Mucosa of stomach (tissue), 1 donor: ENCODE results near the gene TENM3.
"Not testable (repeated sequence)": the region's sequence is repeated elsewhere in the genome, so short reads cannot be mapped to it uniquely, and the experiment has no call there.

Experiments
- H3K27me3 ChIP-seq: one replicate; pipeline ENCODE4 v1.7.0; 2013; ENCODE audit warnings: mild to moderate bottlenecking, low read length; ENCODE audit not compliant: control insufficient read depth, insufficient read depth
- H3K36me3 ChIP-seq: one replicate; pipeline ENCODE4 v1.7.0; 2013; ENCODE audit warnings: low read length; ENCODE audit not compliant: control insufficient read depth, insufficient read depth
- H3K4me1 ChIP-seq: one replicate; pipeline ENCODE4 v1.7.0; 2013; ENCODE audit warnings: mild to moderate bottlenecking, low read length; ENCODE audit not compliant: control insufficient read depth, insufficient read depth
- H3K4me3 ChIP-seq: one replicate; pipeline ENCODE4 v1.7.0; 2013; ENCODE audit warnings: low read length
- H3K9ac ChIP-seq: one replicate; pipeline ENCODE4 v1.7.0; 2013; ENCODE audit warnings: mild to moderate bottlenecking, low read length, moderate library complexity
- H3K9me3 ChIP-seq: one replicate; pipeline ENCODE4 v1.7.0; 2013; ENCODE audit warnings: mild to moderate bottlenecking, low read length, moderate library complexity; ENCODE audit not compliant: control insufficient read depth
- donor health status: Pancreatic carcinoma.

Gene TENM3

DNA sequence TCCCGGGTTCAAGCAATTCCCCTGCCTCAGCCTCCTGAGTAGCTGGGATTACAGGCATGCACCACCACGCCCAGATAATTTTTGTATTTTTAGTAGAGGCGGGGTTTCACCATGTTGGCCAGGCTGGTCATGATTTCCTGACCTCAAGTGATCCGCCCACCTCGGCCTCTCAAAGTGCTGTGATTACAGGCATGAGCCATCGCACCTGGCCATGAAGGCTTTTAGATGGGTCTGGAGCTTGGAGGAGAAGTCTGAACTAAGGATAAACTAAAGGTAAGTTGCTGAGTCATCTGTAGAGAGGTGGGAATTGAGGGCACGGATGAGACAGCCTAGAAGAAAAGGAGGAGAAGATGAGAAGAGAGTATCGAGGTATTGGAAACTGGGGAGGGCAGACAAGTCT, at the start of gene TENM3:
TENM3 (plus strand) TSS at position 199 of the 400 bp plus-strand sequence. CDS start 80,619 bp downstream, outside the sequence.
- H3K4me1 ChIP-seq, H3K9ac ChIP-seq, H3K9me3 ChIP-seq, H3K4me3 ChIP-seq, H3K36me3 ChIP-seq, H3K27me3 ChIP-seq: not testable (repeated sequence)

DNA sequence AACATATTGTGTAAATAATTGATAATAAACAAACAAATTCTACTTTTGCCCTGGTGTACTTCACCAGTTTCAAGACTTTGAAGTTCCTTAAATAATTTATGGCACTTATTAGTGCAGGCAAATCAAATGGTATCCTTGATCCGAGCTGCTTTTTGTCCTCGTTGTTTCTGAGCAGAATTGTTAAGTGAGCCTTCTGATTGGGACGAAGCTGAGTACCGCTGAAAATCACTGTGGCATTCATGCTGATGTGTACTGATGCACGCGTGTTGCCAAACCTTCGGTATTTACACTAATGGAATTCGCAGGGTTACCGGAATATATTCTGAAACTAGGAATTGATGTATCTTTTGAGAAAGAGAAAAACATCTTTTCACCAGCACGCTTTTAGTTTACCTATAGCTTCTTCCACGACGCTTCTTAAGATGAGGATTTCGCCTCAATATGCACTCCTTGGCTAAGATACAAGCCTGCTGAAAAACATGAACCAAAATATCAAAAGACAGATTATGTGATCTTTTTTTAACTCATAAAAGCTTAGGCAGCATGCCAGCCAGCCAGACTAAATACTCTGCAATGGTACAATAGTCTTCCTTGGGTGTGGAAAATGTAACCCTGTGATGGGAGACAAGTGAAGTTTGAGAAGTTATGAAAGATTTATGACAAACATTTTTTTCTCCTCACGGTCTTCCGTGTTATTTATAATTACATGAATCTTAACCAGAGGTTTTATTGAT, 48.9 kb upstream of the TENM3 start:
- H3K36me3 ChIP-seq = no peaks in the 10 kb centered on the region
- H3K9ac ChIP-seq = no peak overlapping the region
- H3K27me3 ChIP-seq = no peaks in the 10 kb centered on the region

DNA sequence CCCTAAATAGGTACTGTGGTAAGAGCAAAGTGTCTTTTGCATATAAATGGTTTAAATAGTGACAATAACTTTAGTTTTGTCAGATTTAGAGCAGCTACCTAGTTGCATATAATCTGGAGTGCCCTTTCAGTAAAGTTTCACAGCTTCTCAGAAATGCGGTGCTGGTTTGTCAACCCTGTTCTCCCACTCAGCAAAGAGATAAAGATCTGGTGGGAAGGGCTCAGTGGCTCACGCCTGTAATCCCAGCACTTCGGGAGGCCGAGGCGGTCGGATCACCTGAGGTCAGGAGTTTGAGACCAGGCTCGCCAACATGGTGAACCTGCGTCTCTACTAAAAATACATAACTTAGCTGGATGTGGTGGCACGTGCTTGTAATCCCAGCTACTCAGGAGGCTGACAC, 45.6 kb upstream of the TENM3 start:
- Histone ChIP-seq H3K9me3 (no peaks in the 10 kb centered on the region), H3K27me3 (no peaks in the 10 kb centered on the region), H3K9ac (no peak overlapping the region), H3K4me3 (no peak overlapping the region), H3K4me1 (no peaks in the 10 kb centered on the region), H3K36me3 (no peaks in the 10 kb centered on the region)

More for the DNA sequence above, 48.9 kb upstream of the TENM3 start:
- Histone ChIP-seq H3K4me1 (no peaks in the 10 kb centered on the region), H3K4me3 (no peak overlapping the region), H3K9me3 (no peaks in the 10 kb centered on the region)

DNA sequence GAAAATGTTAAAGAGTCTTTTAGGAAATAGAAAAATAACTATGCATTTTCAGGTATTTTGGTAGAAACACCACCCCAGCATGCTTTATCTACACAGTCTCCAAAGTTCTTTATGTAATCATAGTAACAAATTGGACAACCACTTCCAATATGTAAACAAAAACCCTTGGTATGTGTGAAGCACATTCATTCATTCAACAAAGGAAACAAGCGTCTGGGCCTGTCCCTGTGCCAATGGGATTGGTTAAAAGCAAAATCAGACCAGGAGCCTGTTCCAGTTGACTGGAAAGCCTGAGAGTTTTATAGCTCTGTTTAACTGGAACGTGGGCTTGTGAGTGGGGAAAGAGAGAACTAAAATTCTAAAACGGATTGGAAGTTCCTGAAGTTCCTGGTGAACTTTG, 41.3 kb upstream of the TENM3 start:
- H3K9me3 ChIP-seq = no peaks in the 10 kb centered on the region
- no peaks in the 10 kb centered on the region for H3K4me1 ChIP-seq
- no peaks in the 10 kb centered on the region for H3K36me3 ChIP-seq
- no peaks in the 10 kb centered on the region for H3K27me3 ChIP-seq
- H3K4me3 ChIP-seq = no peak overlapping the region
- no peak overlapping the region for H3K9ac ChIP-seq

DNA sequence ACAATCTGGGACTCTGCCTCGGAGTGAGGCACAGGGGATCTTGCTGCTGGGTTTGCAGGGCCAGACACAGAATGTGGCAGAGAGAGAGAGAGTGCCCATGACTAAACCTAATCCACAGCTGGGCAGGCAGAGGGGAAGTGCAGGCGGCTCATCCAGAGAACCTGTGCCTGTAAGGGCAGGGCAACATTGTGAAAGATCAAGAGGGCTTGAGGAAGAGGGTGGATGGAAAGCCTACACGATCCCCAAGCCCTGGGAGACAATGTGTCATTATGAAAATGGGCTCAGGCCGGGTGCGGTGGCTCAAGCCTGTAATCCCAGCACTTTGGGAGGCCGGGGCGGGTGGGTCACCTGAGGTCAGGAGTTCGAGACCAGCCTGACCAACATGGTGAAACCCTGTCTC, 40.6 kb upstream of the TENM3 start:
- Histone ChIP-seq H3K4me3 (no peak overlapping the region), H3K27me3 (no peaks in the 10 kb centered on the region), H3K9me3 (no peaks in the 10 kb centered on the region), H3K36me3 (no peaks in the 10 kb centered on the region), H3K4me1 (no peaks in the 10 kb centered on the region), H3K9ac (no peak overlapping the region)

DNA sequence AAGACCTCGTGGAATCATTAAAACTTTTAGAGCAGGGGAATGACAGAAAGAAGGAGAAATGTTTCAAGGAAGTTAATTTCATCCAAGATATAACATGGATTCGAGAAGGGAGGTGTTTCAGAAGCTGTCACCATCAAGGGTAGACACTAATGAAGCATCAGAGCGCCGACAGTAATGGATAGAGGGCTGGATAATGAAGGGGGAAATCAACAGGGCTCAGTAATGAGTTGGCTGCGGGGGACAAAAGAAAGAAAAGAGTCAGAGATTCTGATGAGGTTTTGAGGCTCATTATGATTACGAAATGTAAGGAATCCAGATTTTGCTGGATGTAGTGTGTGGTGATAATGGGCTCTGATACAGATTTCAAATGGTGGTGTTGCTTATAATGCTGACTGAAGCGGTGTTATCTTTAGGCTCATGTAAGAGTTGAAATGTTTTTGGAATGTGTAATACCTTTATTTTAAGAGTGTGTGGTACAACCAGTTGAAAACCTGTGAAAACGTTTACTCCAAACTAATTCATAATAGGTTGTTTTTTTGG, 39.3 kb upstream of the TENM3 start:
- H3K4me3 ChIP-seq = no peak overlapping the region
- H3K9ac ChIP-seq = no peak overlapping the region
- no peaks in the 10 kb centered on the region for H3K9me3 ChIP-seq
- no peaks in the 10 kb centered on the region for H3K27me3 ChIP-seq
- H3K4me1 ChIP-seq = no peaks in the 10 kb centered on the region
- no peaks in the 10 kb centered on the region for H3K36me3 ChIP-seq

DNA sequence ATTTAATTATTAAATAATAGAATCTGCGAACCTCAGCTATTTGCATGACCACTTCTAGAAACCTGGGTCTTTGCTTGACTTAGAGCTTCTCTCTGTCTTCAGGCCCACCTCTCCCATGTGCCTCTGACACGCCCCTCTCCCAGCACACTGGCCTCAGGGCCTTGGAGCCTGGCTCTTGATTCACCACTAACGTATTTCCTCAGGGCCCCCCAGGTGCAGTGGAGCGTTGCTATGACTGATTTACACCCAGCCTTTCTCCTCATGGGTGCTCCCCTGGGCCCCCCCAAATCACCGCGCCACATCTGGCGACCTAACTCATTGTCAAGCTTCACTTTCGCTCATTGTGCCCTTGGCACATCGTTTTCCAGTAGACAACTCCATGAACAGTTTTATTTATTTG, 37.9 kb upstream of the TENM3 start:
- H3K9me3 ChIP-seq = no peaks in the 10 kb centered on the region
- H3K27me3 ChIP-seq = no peaks in the 10 kb centered on the region
- H3K4me3 ChIP-seq = no peak overlapping the region
- H3K4me1 ChIP-seq = no peaks in the 10 kb centered on the region
- H3K9ac ChIP-seq = no peak overlapping the region
- H3K36me3 ChIP-seq = no peaks in the 10 kb centered on the region

DNA sequence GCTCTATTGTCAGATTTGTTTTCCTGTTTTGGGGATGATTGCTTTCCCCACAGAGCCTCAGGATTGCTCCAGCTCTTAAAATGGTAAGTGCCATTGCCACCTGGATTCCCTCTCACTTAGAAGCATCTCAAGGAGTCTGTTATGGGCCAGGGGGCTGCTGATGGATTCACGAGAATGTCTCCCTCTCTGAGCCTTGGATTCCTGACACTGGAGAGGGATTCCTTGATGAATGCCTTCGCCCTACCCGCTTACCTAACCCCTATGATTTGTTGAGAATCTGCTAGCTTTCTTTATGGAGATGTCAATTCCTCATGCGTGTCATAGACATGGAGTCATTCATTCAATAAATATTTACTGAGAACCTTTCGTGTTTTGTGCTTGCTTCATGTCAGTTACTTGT, 36.9 kb upstream of the TENM3 start:
- Histone ChIP-seq H3K9me3 (no peaks in the 10 kb centered on the region), H3K4me1 (no peaks in the 10 kb centered on the region), H3K27me3 (no peaks in the 10 kb centered on the region), H3K9ac (no peak overlapping the region), H3K36me3 (no peaks in the 10 kb centered on the region), H3K4me3 (no peak overlapping the region)

DNA sequence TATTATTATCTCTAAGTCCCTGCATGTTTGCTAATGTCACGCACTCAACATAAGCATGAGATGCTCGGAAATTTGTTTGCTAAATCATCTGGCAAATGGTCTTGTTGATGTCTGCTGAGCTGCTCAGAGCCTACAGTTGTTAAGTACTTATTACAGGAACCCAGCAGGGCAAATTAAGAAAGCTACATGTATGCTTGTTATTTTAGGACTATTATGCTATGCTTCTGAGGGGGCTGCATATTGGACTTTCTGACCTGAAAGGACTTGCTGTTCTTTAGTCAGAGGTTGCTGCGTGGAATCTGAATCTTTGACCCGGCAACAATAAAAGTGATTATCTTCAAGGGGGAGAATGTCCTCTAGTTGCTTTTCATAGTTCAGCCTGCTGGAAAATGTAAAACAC, 36.3 kb upstream of the TENM3 start:
- Histone ChIP-seq H3K9me3 (no peaks in the 10 kb centered on the region), H3K4me1 (no peaks in the 10 kb centered on the region), H3K4me3 (no peak overlapping the region), H3K36me3 (no peaks in the 10 kb centered on the region), H3K27me3 (no peaks in the 10 kb centered on the region), H3K9ac (no peak overlapping the region)

DNA sequence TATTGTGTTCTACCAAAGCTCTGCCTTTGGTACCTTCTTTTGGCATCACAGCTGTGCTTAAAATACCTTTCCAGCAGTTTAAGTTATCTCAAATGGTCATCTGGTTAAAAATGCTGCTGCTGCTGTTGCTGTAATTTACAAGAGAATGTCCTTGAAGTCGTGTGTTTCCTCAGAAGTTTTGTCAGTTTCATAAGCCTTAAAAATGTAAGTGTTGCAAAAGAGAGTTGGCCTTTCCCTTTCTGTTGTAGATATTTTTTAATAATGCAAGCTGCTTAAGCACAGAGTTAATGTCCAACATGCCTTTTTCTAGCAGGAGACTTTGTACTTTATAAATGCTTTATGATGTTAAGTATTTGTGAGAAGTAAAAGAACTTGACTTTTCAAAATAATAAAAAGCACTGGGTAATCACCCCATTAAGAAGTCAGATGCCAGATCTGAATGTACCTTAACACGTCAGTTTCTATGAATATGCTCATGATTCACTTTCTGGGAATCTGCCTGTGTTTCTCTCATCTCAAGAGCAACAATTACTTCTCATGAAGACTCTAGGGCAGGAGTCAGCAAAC, 35.3 kb upstream of the TENM3 start:
- Histone ChIP-seq H3K9me3 (no peaks in the 10 kb centered on the region), H3K27me3 (no peaks in the 10 kb centered on the region), H3K4me3 (no peak overlapping the region), H3K4me1 (no peaks in the 10 kb centered on the region), H3K36me3 (no peaks in the 10 kb centered on the region), H3K9ac (no peak overlapping the region)

DNA sequence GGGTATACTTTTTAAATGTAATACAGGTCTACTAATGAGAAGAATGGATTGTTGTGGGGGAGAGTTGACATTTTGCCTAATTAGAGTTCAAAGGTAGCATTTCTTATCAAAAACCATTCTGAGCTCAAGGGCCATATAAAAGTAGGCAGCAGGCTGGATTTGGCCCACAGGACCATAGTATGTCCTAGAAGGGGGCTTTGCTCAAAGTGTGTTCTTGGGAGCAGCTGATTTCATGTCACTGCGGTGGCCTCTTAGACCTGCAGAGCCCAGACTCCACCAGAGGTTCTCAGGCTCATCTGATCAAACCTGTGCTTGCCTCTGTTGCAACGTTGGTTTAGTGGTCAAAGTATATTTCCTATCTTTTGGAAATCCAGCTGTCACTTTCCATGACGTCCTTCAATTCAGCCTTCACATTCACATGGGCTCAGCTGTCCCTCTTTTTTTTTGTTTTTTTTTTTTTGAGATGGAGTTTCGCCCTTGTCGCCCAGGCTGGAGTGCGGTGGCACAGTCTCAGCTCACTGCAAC, 34.6 kb upstream of the TENM3 start:
- Histone ChIP-seq H3K27me3 (no peaks in the 10 kb centered on the region), H3K9me3 (no peaks in the 10 kb centered on the region), H3K4me3 (no peak overlapping the region), H3K4me1 (no peaks in the 10 kb centered on the region), H3K36me3 (no peaks in the 10 kb centered on the region), H3K9ac (no peak overlapping the region)

DNA sequence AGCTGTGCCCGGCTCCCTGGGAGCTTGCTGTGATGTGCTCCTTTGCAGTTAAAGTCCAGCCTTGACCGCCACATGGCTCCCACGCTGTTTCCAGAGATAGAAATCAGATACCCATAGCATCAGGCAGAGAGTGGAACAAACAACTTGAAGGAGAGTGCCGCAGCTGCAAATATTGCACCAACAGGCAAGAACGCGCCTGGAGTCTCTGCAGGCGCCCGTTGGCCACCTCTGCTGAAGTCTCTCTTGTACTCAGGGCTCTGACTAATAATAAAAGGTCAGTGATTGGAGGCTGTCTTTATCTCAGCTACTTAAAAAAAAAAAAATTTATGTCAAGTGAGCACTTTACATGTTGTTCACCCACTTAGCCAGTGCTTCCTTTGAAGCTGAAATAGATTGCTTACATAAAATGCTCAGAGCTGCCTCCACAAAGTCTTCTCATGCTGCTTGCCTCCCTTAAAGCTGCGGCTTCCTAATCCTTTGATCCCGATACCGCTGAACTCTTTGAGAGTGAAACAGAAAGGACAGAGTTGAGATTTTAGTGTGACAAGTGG, 30.9 kb upstream of the TENM3 start:
- no peak overlapping the region for H3K4me3 ChIP-seq

More for the DNA sequence above, 30.9 kb upstream of the TENM3 start:
- Histone ChIP-seq H3K36me3 (no peaks in the 10 kb centered on the region), H3K9me3 (no peaks in the 10 kb centered on the region), H3K4me1 (no peaks in the 10 kb centered on the region), H3K27me3 (no peaks in the 10 kb centered on the region), H3K9ac (no peak overlapping the region)
